ENCODE measurements around the gene SNTA1. TPM values are rescaled to one million over a fixed set of nuclear protein-coding genes. Genes with fewer than 3 reads are reported as not detected.

SNTA1 gene
- total RNA-seq, 1 experiment from 2014 or later = 14.6 TPM

DNA sequence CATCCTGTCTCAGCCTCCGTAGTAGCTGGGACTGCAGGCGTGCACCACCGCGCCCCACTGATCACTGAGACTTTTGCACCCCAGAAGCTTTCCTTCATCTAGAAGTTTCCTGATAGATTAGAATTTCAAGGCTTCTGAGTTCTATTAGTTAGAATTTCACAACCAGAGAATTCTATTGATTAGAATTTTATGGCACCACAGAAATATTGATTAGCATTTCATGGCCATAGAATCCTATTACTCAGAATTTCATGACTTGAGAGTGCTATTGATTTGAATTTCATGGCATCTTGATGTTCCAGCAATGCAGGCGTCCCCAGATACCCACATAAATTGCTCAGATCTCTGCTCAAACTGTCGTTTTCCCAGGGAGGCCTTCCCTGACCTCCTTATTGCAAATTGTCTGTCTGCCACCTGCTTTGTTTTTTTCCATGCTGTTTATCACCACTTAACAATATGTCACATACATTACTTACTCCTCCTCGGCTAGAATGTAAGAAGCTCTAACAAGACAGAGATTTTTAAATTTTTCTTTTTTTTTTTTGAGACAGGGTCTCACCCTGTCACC lies 29.4 kb upstream of the SNTA1 start:
- Histone ChIP-seq H3K27me3 (ENCODE audit: insufficient read depth, low read length) (no peaks in the 10 kb centered on the region), H3K27ac (ENCODE audit: low read depth, low read length) (no peak overlapping the region), H3K79me2 (ENCODE audit: insufficient read depth, low read length) (no peaks in the 10 kb centered on the region), H2AFZ (ENCODE audit: low read depth, low read length, poor library complexity, severe bottlenecking) (no peak overlapping the region), H3K9ac (ENCODE audit: low read length) (no peak overlapping the region), H4K20me1 (ENCODE audit: insufficient read depth) (no peaks in the 10 kb centered on the region), H3K36me3 (ENCODE audit: control insufficient read depth in 1 of 2, insufficient read depth in 2 of 2, low read length in 2 of 2) (no peaks in the 10 kb centered on the region), H3K4me3 (replicated peaks in 1 of 2; ENCODE audit: low read depth in 1 of 2, low read length in 2 of 2) (no peak overlapping the region), H3K9me2 (ENCODE audit: insufficient read depth) (no peaks in the 10 kb centered on the region), H3K4me1 (ENCODE audit: control insufficient read depth in 1 of 2, insufficient read depth in 2 of 2, low read length in 2 of 2) (no peaks in the 10 kb centered on the region), H3K9me3 (ENCODE audit: control insufficient read depth in 1 of 2, insufficient read depth in 1 of 2, low read depth in 1 of 2, low read length in 2 of 2) (no peaks in the 10 kb centered on the region), H3K4me2 (ENCODE audit: low read length) (no peak overlapping the region)
- TF ChIP-seq ATF3 (IDR thresholded peaks at IDR 0.05) (no peak), SRF (IDR thresholded peaks at IDR 0.05; ENCODE audit: low read depth) (no peak), EZH2phosphoT487 (IDR thresholded peaks at IDR 0.05; ENCODE audit: borderline replicate concordance) (no peak), POLR2A (IDR thresholded peaks at IDR 0.05; ENCODE audit: borderline replicate concordance, extremely low read depth, insufficient read depth, insufficient read length) (no peak), YY1 (IDR thresholded peaks at IDR 0.05; ENCODE audit: extremely low read depth, insufficient replicate concordance, low read depth, low read length) (no peak), ELF1 (IDR thresholded peaks at IDR 0.05; ENCODE audit: borderline replicate concordance, low read depth) (no peak), CEBPB (IDR thresholded peaks at IDR 0.05; ENCODE audit: low read depth) (no peak), POLR2AphosphoS5 (IDR thresholded peaks at IDR 0.05; ENCODE audit: low read depth, low read length) (no peak), CTCF (IDR thresholded peaks at IDR 0.05 in 2 of 3, conservative IDR thresholded peaks at IDR 0.05 in 1 of 3; ENCODE audit: borderline replicate concordance in 1 of 3, insufficient read depth in 1 of 3, low read depth in 2 of 3, low read length in 2 of 3) (no peak), JUND (IDR thresholded peaks at IDR 0.05) (no peak)
- TF ChIP-seq, protein P1, sequence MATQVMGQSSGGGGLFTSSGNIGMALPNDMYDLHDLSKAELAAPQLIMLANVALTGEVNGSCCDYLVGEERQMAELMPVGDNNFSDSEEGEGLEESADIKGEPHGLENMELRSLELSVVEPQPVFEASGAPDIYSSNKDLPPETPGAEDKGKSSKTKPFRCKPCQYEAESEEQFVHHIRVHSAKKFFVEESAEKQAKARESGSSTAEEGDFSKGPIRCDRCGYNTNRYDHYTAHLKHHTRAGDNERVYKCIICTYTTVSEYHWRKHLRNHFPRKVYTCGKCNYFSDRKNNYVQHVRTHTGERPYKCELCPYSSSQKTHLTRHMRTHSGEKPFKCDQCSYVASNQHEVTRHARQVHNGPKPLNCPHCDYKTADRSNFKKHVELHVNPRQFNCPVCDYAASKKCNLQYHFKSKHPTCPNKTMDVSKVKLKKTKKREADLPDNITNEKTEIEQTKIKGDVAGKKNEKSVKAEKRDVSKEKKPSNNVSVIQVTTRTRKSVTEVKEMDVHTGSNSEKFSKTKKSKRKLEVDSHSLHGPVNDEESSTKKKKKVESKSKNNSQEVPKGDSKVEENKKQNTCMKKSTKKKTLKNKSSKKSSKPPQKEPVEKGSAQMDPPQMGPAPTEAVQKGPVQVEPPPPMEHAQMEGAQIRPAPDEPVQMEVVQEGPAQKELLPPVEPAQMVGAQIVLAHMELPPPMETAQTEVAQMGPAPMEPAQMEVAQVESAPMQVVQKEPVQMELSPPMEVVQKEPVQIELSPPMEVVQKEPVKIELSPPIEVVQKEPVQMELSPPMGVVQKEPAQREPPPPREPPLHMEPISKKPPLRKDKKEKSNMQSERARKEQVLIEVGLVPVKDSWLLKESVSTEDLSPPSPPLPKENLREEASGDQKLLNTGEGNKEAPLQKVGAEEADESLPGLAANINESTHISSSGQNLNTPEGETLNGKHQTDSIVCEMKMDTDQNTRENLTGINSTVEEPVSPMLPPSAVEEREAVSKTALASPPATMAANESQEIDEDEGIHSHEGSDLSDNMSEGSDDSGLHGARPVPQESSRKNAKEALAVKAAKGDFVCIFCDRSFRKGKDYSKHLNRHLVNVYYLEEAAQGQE (IDR thresholded peaks at IDR 0.05; ENCODE audit: low read depth) = no peak
- ChIA-PET POLR2A (interaction anchor here (1.6 kb wide), 1 partner anchor 17 kb away, joined by 3 read pairs; the partner anchor contains the start of gene CBFA2T2), CTCF (no interaction called here), RAD21 (ENCODE audit: low non-redundant PET in 1 of 2, low total read pairs in 2 of 2, uncharacterized antibody in 2 of 2, unreplicated experiment in 2 of 2) (no interaction called here)
- DNase-seq (ENCODE audit: low read depth, low spot score) = no peak
- no peak for ATAC-seq
- no TSS peak for BruUV-seq (replicated peaks)
- intact Hi-C loops (cut with micrococcal nuclease) = no loop called here

All from HCT116 (cell line).